Measurements from ENCODE around the gene ECEL1.

ECEL1 gene

DNA sequence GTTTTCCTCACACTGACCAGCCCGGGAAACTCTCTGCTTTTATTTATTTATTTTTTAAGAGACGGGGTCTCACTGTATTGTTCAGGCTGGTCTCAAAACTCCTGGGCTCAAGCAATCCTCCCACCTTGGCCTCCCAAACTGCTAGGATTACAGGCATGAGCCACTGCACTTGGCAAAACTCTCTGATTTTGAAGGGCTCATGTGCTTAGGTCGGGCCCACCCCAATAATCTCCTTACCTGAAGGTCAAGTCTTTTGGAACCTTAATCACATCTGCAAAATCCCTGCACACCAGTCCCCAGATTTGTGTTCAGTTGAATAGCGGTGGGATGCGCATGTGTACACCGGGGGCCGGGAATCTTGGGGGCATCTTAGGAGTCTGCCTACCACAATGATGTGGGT lies 7.7 kb upstream of the ECEL1 start:
- no peak for DNase-seq

GRCh38 chr2:232494542-232494941 lies 6.9 kb upstream of the ECEL1 start:
- no peak for DNase-seq

DNA sequence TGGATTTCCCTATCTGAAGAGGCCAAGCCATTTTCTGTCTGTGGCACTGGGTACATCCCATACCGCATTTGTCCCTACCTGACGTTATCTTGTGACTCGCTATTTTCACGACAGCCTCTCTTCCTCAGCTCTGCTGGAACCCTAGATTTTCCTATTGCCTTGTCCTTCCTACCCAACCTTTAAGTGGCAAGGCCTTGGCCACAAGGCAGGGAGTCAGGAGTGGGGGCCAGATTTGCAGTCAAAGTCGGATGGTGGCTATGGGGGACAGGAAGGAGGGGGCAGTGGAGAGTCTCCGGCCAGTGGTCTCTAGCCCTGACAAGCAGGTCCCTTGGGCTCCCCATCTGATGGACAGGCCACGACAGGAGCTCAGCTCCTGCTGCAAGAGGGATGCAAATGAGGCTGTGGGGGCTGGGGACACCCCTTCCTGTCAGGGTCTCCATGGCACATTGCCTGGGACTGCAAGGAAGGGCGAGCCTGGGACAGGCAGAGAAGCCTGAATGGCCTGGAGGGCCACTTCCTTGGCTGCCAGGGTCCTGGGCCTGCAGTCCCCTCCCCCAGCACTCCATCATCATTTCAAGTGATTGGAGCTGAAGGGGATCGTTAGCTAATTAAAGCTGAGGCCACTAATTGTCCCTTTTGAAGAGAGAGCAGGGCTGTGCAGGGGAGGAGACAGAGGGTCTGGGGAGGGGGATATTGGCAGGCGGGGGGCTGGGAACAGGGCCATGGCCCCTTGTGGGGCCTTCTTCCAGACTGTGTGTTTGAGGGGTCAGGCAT lies 6.3 kb upstream of the ECEL1 start:
- no peak for DNase-seq

GRCh38 chr2:232492963-232493700 lies 5.5 kb upstream of the ECEL1 start:
- no peak for DNase-seq

GRCh38 chr2:232492236-232492848 lies 4.7 kb upstream of the ECEL1 start:
- no peak for DNase-seq

- DNase-seq = no peak
Observed at GRCh38 chr2:232491139-232491780, 3.6 kb upstream of the ECEL1 start.

GRCh38 chr2:232490221-232491138 lies 2.8 kb upstream of the ECEL1 start:
- DNase-seq = no peak

- DNase-seq = no peak
Observed at GRCh38 chr2:232489516-232490220, 2.0 kb upstream of the ECEL1 start.

- DNase-seq = no peak
Observed at GRCh38 chr2:232488721-232489300, 1.2 kb upstream of the ECEL1 start.

GRCh38 chr2:232488097-232488711 lies 570 bp upstream of the ECEL1 start:
- DNase-seq = no peak

DNA sequence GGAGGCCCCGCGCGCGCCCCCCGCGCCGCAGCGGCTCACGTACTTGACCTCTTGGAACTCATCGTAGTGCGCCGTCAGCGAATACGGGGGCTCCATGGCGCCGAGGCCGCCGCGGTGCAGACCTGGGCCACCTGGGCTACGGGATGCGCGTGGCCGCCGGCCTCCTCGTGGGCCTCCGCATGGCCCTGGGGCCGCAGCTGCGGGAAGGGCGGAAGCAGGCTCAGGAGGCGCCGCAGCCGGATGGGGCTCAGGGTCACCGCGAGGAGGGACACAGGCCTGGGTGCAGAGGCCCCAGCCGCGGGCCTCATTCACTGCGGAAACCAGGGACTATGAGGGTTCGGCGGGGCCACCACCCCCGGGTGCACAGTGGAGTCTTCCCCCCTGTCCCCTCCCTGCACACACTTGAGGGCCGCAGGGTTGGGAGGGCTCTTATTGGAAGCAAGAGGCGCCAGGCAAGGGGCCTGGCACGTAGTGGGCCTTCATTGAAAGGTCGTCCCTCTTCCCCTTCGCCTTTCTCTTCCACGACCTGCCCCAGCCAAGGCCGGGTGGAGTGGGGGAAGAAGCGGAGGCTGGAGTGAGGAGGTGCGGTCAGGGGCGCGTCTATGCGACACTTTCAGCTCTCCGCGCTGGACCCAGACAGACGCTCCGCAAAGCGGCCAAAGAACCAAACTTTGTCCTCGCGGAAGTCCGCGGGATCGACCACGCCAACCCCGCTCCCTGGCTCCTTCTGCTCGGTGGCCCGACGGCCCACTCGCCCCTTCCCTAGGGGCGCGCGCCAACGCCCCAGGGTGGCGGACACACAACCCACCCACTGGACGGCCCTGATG lies 863 bp downstream of the ECEL1 start:
- no peak for DNase-seq

DNA sequence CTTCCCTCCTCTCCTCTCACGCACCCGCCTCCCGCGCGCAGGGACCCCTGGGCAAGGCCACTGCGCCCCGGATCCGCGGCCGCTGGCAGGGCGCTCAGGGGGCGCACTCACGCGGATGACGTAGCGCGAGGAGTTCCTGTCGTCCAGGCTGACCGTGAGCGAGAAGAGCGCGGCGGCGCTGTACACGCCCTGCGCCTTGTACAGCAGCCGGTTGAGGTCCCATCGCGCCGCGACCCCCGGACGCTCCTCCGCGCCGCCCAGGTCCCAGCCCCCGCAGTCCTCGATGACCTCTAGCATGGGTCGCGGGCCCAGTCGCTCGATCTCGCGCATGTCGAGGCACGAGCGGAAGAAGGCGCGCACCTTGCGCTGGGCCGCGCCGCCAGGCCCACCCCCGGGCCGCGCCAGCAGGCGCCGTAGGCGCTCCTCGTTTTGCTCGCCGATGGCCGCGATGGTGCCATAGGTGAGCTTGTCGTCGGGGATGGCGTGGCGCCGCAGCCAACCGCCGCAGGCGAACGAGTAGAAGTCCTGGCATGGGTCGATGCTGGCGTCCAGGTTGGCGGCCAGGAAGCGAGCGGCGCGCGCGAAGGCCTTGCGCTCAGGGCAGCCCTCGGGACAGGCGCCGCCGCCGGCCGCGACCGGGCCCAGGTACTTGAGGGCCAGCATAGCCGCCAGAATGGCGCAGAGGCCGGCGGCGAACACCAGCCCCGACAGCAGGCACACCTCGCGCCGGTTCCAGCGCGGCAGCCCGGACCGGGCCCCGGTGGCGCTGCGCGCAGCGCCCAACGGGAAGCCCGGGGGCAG lies 1.7 kb downstream of the ECEL1 start:
- DNase-seq = no peak

DNA sequence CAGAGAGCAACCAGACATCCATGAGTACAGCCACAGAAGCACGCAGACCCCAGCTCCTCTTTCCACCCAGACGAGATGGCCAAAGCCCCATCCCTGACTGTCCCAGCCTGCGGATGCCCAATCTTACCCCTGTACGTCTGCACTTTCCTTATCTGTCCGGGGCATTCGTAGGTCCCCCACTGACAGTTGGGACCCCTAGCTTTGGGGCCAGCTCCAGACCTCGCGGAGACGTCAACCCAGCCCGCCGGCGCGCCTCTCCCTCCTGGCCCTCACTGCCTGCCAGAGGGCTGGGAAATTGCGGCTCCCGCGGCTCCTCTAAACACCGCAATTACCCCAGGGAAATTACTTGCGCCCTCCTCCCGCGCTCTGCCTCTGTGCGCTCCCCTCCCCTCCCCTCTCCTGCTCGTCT lies 2.3 kb downstream of the ECEL1 start:
- no peak for DNase-seq

- DNase-seq = no peak
Observed at GRCh38 chr2:232484628-232485347, 2.8 kb downstream of the ECEL1 start.

DNA sequence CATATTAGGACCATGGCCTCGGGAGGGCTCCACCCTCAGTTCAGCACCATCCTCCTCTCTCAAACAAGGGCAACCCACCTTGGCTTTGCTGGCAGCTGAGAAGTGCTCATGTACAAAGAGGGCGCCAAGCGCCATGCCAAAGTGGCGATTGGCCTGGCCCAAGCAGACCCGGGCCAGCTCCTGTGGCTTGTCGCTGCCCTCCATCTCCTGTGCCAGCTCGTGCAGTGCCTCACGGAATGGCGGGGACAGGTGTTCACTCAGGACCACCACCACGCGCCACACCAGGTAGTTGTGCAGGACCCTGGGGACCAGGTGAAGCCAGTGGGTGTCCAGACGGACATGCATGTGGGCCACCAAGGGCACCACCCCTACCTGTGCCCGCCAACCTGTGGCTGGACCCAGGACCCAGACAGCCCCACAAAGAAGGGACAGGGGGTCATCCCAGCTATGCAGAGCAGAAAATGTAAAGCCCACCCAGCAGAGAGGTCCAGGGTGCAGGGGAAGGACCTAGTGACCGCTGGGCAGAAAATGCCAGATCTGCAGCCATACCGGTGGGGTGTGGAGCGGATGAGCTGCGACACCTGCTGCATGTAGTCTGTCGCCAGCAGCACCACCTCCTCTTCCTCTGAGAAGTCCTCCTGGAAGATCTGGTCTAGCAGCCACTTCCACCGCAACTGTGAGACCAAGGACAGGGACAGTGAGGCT lies 3.6 kb downstream of the ECEL1 start:
- DNase-seq = no peak

- DNase-seq = no peak
Observed at GRCh38 chr2:232483311-232483922, 4.2 kb downstream of the ECEL1 start.
